Measurements from ENCODE around the gene CTSF. TPM values are rescaled to one million over a fixed set of nuclear protein-coding genes. Genes with fewer than 3 reads are reported as not detected.
A peak's percentile ranks its signal among the peaks of the same experiment; 100 is the strongest.

The CTSF gene
- total and polyA plus RNA-seq, 2 of the 8 experiments (the other 6 are each of a cell fraction or from before 2014, with no cell fraction given), result 0.58 to 2.3 TPM

GRCh38 chr11:66549696-66550095, 18.7 kb downstream of the CTSF start:
- Histone ChIP-seq H4K91ac (replicated peaks; ENCODE audit: insufficient read length, low read length) (no peak overlapping the region), H3K4me3 (ENCODE audit: extremely low read depth in 1 of 4, insufficient read depth in 2 of 4, low read depth in 3 of 4, low read length in 4 of 4) (no peak overlapping the region), H3K4me2 (ENCODE audit: insufficient read depth in 1 of 2, low read depth in 2 of 2, low read length in 2 of 2) (no peak overlapping the region), H4K5ac (ENCODE audit: insufficient read length, low read depth, low read length) (no peak overlapping the region), H2BK5ac (ENCODE audit: low read depth, low read length) (no peak overlapping the region), H3K23me2 (ENCODE audit: low read depth, low read length) (peaks cover 3% of the 10 kb centered on the region; the same call in 1 of the 2 replicates), H3K18ac (ENCODE audit: extremely low read depth, low read length) (no peak overlapping the region), H3K79me2 (ENCODE audit: control insufficient read depth in 1 of 2, insufficient read depth in 2 of 2, low read length in 2 of 2) (no peaks in the 10 kb centered on the region; a peak in 1 of 4 replicates), H3K79me1 (ENCODE audit: low read depth, low read length) (peaks cover 5% of the 10 kb centered on the region; the same call in 1 of the 2 replicates), H3K23ac (ENCODE audit: insufficient read length) (no peak overlapping the region), H2BK12ac (ENCODE audit: low read depth, low read length) (no peak overlapping the region), H3K4me1 (replicated peaks in 1 of 4; ENCODE audit: control insufficient read depth in 3 of 4, insufficient read depth in 4 of 4, low read length in 3 of 4) (peaks cover 0 to 15% (median 10%) of the 10 kb centered on the region in 4 experiments; a peak in 6 of 7 replicates), H4K8ac (ENCODE audit: extremely low read depth, insufficient read depth, low read length) (no peak overlapping the region), H3K9ac (replicated peaks in 1 of 4; ENCODE audit: extremely low read depth in 1 of 4, low read depth in 3 of 4, low read length in 3 of 4) (no peak overlapping the region), H3K14ac (ENCODE audit: insufficient read length) (no peak overlapping the region), H4K20me1 (replicated peaks in 1 of 2; ENCODE audit: control insufficient read depth in 1 of 2, insufficient read depth in 2 of 2, low read length in 2 of 2) (peaks cover 0 to 2% of the 10 kb centered on the region in 2 experiments), H2BK20ac (ENCODE audit: low read length) (no peak overlapping the region), H3K9me3 (ENCODE audit: insufficient read depth in 2 of 2, low read depth in 1 of 2, low read length in 1 of 2) (no peaks in the 10 kb centered on the region), H3K56ac (replicated peaks; ENCODE audit: insufficient read length, low read depth, low read length) (no peak overlapping the region), H3K27me3 (replicated peaks in 1 of 4; ENCODE audit: control insufficient read depth in 3 of 4, extremely low read depth in 1 of 4, insufficient read depth in 3 of 4, low read length in 3 of 4) (no peaks in the 10 kb centered on the region), H2BK15ac (ENCODE audit: low read length) (no peak overlapping the region), H2AFZ (ENCODE audit: low read length) (no peak overlapping the region), H2BK120ac (replicated peaks; ENCODE audit: low read depth, low read length) (no peak overlapping the region), H3K27ac (ENCODE audit: low read depth, low read length) (no peak overlapping the region), H2AK5ac (ENCODE audit: low read depth, low read length) (no peak overlapping the region), H3K36me3 (ENCODE audit: control insufficient read depth in 2 of 4, insufficient read depth in 4 of 4, low read length in 3 of 4) (peaks cover 0 to 4% (median 0%) of the 10 kb centered on the region in 4 experiments; a peak in 3 of 8 replicates), H3K4ac (replicated peaks; ENCODE audit: insufficient read length, low read depth, low read length) (no peak overlapping the region)
- DNase-seq (ENCODE audit: low read depth in 1 of 2, low spot score in 2 of 2), result no peak
- POLR2A ChIA-PET (ENCODE audit: partially characterized antibody), result interaction anchor here (0.6 to 7.9 kb wide), 4 partner anchors 13 to 67 kb away, joined by 3 to 54 read pairs (median 6); partner anchors contain the start of genes BBS1 and RBM14
- CTCF ChIA-PET (ENCODE audit: partially characterized antibody), result interaction anchor here (0.7 to 1.9 kb wide), 7 partner anchors 11 to 161 kb away, joined by 3 to 5 read pairs (median 4); partner anchors contain the start of genes CCDC87 and CCS
- 97% methylated on average over 3 of the region's 3 CpGs; no CpG with 5 or more reads in 1 of the 2 experiments for WGBS, 2 experiments (ENCODE audit: extremely low coverage in 1 of 2, insufficient coverage in 1 of 2, insufficient read length in 1 of 2, insufficient replicate concordance in 2 of 2, low coverage in 1 of 2, low lambda C conversion rate in 2 of 2, missing lambda C conversion rate in 1 of 2)
- no peak for FAIRE-seq
- TF ChIP-seq TBP (IDR thresholded peaks at IDR 0.05; ENCODE audit: low read depth, low read length) (no peak), KDM1A (IDR thresholded peaks at IDR 0.05; ENCODE audit: borderline replicate concordance, low read length) (peak; percentile 52; the same call in 1 of the 2 replicates), E2F6 (IDR thresholded peaks at IDR 0.05) (no peak), EP300 (IDR thresholded peaks at IDR 0.05; ENCODE audit: borderline replicate concordance in 1 of 2, low read depth in 2 of 2, low read length in 2 of 2) (no peak)

All from H1 (cell line).